Pancreas (tissue), 10 donors: Measurements from ENCODE around the gene GLI3. TPM values are rescaled to one million over a fixed set of nuclear protein-coding genes. Genes with fewer than 3 reads are reported as not detected.

Experiments
- ATAC-seq, 4 donors: fragments of 200-7000 bp; cut with Tn5 transposase; one replicate each; pipeline versions ENCODE4 v1.8.0 to v1.9.1; 2020; ENCODE audit warnings: mild to moderate bottlenecking in 4 of 4, moderate library complexity in 4 of 4
- DNase-seq, 6 donors: peaks; one replicate each; pipeline ENCODE4 v3.0.0-alpha.2; 2020
- FAIRE-seq: peaks from 2 replicates; lab custom pipeline; 2012; peaks lifted over from hg19 to GRCh38; lab: Jason Lieb, UNC
- H3K27ac ChIP-seq, 4 donors: fragments of 200-600 bp; sonication (generic); 1 replicate in 3 of 4; 2 replicates in 1 of 4; pipeline versions ENCODE4 v1.5.0 to v1.8.0; 2020
- H3K27me3 ChIP-seq, 4 donors: fragments of 200-600 bp; one replicate each; pipeline ENCODE4 v1.8.0; 2021
- H3K36me3 ChIP-seq, 3 donors: fragments of 200-600 bp; sonication (generic) in 1 of 3; one replicate each; pipeline versions ENCODE4 v1.5.0 to v1.8.0; 2020 to 2021
- H3K4me1 ChIP-seq, 3 donors: fragments of 200-600 bp; one replicate each; pipeline ENCODE4 v1.8.0; 2021
- H3K4me3 ChIP-seq, 4 donors: fragments of 200-600 bp; sonication (generic) in 2 of 4; one replicate each; pipeline versions ENCODE4 v1.5.0 to v1.8.0; 2020 to 2021
- H3K9me3 ChIP-seq, 4 donors: fragments of 200-600 bp; one replicate each; pipeline ENCODE4 v1.8.0; 2021
- WGBS, 2 donors: extraction: QIAGEN DNeasy Blood & Tissue Kit; methylation state at CpG; one replicate each; pipeline ENCODE4 v1.1.7; 2013; 5-methylcytosine and 5-hydroxymethylcytosine counted together
- intact Hi-C, 3 donors: fragments of 100-400 bp; cut with DNase I; formaldehyde crosslinking; loops; one replicate each; pipeline versions ENCODE4 v1.11.1 to v1.14.2; 2022
- polyA plus RNA-seq, 2 donors: library from polyadenylated mRNA; stranded (reverse); fragments of 200-250 nt; gene quantifications; one replicate each; pipeline ENCODE4 v1.2.3, GENCODE V29; 2013
- total RNA-seq, 6 donors: library from RNA; stranded (reverse); fragmentation: NEBNext Ultra II Directional in 4 of 6; extraction: Animal tissue kit (Norgen Biotek cat#: 25700) in 4 of 6; gene quantifications; one replicate each; pipeline versions ENCODE4 v1.2.1 to v1.2.4, GENCODE V29; 2021 to 2023
- TF ChIP-seq, protein P1 (sequence below), 4 donors: fragments of 200-600 bp; sonication (generic) in 3 of 4; IDR thresholded peaks; one replicate each; pipeline versions ENCODE4 v1.5.0 to v1.8.0; 2021; ENCODE audit warnings: antibody characterized with exemption in 4 of 4
- donor health status: healthy with polysubstance abuse.
- donor health status: DM: no; HTN: no; CAD: no; lungs with moderate emphysema.
- donor health status: DM: no; HTN: no; CAD: no.
- donor health status: control.
- donor health status: control.
- donor health status: Bipolar disorder and iron deficiency.
- donor health status: DM: yes; HTN: yes; CAD: no.
- donor health status: DM: no; HTN: no; CAD: no.
- donor health status: DM: no; HTN: no; CAD: no.
- donor health status: DM: yes; HTN: yes; CAD: no.

Gene GLI3
- total and polyA plus RNA-seq, 8 donors = 0.38 to 6.2 (median 1.4) TPM

- WGBS, 2 donors = 72 to 75% methylated on average over 5 of the region's 5 CpGs
- TF ChIP-seq, protein P1, sequence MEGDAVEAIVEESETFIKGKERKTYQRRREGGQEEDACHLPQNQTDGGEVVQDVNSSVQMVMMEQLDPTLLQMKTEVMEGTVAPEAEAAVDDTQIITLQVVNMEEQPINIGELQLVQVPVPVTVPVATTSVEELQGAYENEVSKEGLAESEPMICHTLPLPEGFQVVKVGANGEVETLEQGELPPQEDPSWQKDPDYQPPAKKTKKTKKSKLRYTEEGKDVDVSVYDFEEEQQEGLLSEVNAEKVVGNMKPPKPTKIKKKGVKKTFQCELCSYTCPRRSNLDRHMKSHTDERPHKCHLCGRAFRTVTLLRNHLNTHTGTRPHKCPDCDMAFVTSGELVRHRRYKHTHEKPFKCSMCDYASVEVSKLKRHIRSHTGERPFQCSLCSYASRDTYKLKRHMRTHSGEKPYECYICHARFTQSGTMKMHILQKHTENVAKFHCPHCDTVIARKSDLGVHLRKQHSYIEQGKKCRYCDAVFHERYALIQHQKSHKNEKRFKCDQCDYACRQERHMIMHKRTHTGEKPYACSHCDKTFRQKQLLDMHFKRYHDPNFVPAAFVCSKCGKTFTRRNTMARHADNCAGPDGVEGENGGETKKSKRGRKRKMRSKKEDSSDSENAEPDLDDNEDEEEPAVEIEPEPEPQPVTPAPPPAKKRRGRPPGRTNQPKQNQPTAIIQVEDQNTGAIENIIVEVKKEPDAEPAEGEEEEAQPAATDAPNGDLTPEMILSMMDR (IDR thresholded peaks at IDR 0.05) = no peak
These were observed 181.8 kb downstream of the GLI3 start for GRCh38 chr7:42055171-42055570.

DNA sequence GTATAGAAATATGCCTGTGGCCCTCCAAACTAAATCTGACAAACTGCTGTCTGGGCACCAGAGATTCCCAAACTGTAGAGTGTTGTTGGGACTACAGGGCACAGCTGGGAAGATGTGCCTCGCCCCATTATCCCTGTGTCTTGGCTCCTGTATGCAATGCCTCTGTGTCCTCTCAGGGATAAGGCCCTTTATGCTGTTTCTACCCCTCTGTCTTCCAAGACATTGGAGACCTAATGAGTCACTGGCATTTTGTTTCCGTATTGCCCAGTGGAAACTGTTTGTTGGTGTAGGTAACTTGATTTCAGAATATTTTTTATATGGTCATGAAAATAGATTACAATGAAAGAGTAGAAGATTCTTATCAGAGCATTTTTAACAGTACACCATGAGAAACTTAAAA is 183.2 kb downstream of the GLI3 start:
- Histone ChIP-seq H3K9me3 (no peaks in the 10 kb centered on the region), H3K36me3 (no peaks in the 10 kb centered on the region), H3K27me3 (no peaks in the 10 kb centered on the region), H3K4me3 (no peak overlapping the region), H3K4me1 (no peaks in the 10 kb centered on the region), H3K27ac (no peak overlapping the region)
- ATAC-seq (no peak), FAIRE-seq (no peak), DNase-seq (no peak)
- WGBS, 2 donors = 82 to 91% methylated on average over 2 of the region's 2 CpGs
- TF ChIP-seq, protein P1 (IDR thresholded peaks at IDR 0.05) = no peak
- intact Hi-C loops = no loop called here

More at GRCh38 chr7:42055171-42055570, 181.8 kb downstream of the GLI3 start:
- H3K27me3 ChIP-seq = no peaks in the 10 kb centered on the region
- H3K9me3 ChIP-seq = no peaks in the 10 kb centered on the region
- no peaks in the 10 kb centered on the region for H3K4me1 ChIP-seq
- H3K4me3 ChIP-seq = no peak overlapping the region
- intact Hi-C loops = no loop called here
- no peaks in the 10 kb centered on the region for H3K36me3 ChIP-seq
- no peak for DNase-seq
- FAIRE-seq = no peak
- H3K27ac ChIP-seq = no peak overlapping the region
- ATAC-seq = no peak

DNA sequence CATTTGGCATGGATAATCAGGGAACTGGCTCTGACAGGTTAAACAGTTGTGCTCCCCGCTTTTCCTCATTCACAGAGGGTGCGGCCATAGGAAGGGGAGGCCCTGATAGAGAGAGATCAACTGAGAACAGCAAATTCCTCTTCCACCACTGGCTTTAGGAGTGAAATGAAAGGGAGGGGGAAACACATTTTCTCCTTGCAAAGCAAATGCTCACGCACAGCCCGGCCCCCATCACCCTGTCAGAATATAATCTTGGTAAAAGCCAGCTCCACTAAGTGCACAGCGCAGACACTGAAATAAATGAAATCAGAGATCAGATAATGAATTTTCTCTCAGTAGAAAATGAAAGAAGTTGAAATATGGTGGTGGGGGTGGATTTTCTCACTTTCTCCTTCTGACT is 187.2 kb downstream of the GLI3 start:
- Histone ChIP-seq H3K4me1 (no peaks in the 10 kb centered on the region), H3K4me3 (no peak overlapping the region), H3K27me3 (no peaks in the 10 kb centered on the region), H3K36me3 (no peaks in the 10 kb centered on the region), H3K27ac (no peak overlapping the region), H3K9me3 (no peaks in the 10 kb centered on the region)
- TF ChIP-seq, protein P1 (IDR thresholded peaks at IDR 0.05) = no peak
- ATAC-seq = no peak
- intact Hi-C loops = no loop called here
- FAIRE-seq = no peak
- WGBS, 2 donors = 69 to 84% methylated on average over 5 of the region's 5 CpGs
- no peak for DNase-seq

GRCh38 chr7:42046483-42046882 is 190.5 kb downstream of the GLI3 start:
- intact Hi-C loops = no loop called here
- no peaks in the 10 kb centered on the region for H3K27me3 ChIP-seq
- WGBS, 2 donors = 51 to 55% methylated on average over 3 of the region's 3 CpGs
- no peak for DNase-seq
- H3K9me3 ChIP-seq = no peaks in the 10 kb centered on the region
- TF ChIP-seq, protein P1 (IDR thresholded peaks at IDR 0.05) = no peak
- no peak overlapping the region for H3K4me3 ChIP-seq
- H3K4me1 ChIP-seq = no peaks in the 10 kb centered on the region
- H3K27ac ChIP-seq = no peak overlapping the region
- no peak for FAIRE-seq
- no peaks in the 10 kb centered on the region for H3K36me3 ChIP-seq
- no peak for ATAC-seq

- ATAC-seq (no peak), FAIRE-seq (no peak), DNase-seq (no peak)
- intact Hi-C loops = no loop called here
- 60 to 62% methylated on average over 4 of the region's 4 CpGs for WGBS, 2 donors
- no peak overlapping the region for H3K27ac ChIP-seq
- TF ChIP-seq, protein P1 (IDR thresholded peaks at IDR 0.05) = no peak
- no peak overlapping the region for H3K4me3 ChIP-seq
- H3K9me3 ChIP-seq = no peaks in the 10 kb centered on the region
- no peaks in the 10 kb centered on the region for H3K27me3 ChIP-seq
- H3K36me3 ChIP-seq = no peaks in the 10 kb centered on the region
- H3K4me1 ChIP-seq = no peaks in the 10 kb centered on the region
These were observed 191.0 kb downstream of the GLI3 start for GRCh38 chr7:42045961-42046360.
